B cell (primary cell): Measurements from ENCODE around the gene LHPP. TPM values are rescaled to one million over a fixed set of nuclear protein-coding genes. Genes with fewer than 3 reads are reported as not detected.

Source experiments
- ATAC-seq: fragments of 200-7000 bp; cut with Tn5 transposase; one replicate; pipeline ENCODE4 v1.10.0; 2021; ENCODE audit warnings: low read depth, mild to moderate bottlenecking, moderate number of reproducible peaks, moderate library complexity
- CTCF ChIA-PET: fragments of 350-600 bp; sonication (Branson Sonifier 250); formaldehyde crosslinking; loops from one replicate; lab custom pipeline; 2021; ENCODE audit warnings: antibody characterized with exemption, inconsistent platforms; lab: Charles Lee
- POLR2A ChIA-PET: fragments of 350-600 bp; sonication (Branson Sonifier 250); formaldehyde crosslinking; loops from one replicate; lab custom pipeline; 2021; ENCODE audit warnings: antibody characterized with exemption; lab: Charles Lee
- DNase-seq: peaks from one replicate; pipeline ENCODE4 v3.0.0; 2013
- H2AFZ ChIP-seq: 2 replicates; pipeline ENCODE4 v1.6.1; 2012; ENCODE audit warnings: mild to moderate bottlenecking, low read depth, low read length; ENCODE audit not compliant: insufficient read depth, poor library complexity, severe bottlenecking
- H3K27ac ChIP-seq, 2 donors: 1 replicate in 1 of 2; 2 replicates in 1 of 2; pipeline ENCODE4 v1.5.1; 2012 to 2013; ENCODE audit warnings: low read length in 2 of 2, mild to moderate bottlenecking in 2 of 2, moderate library complexity in 1 of 2
- H3K27me3 ChIP-seq, 4 experiments: fragments of 200-600 bp in 1 of 4; sonication (generic) in 1 of 4; replicated peaks in 1 of 4; 1 replicate in 2 of 4; 2 replicates in 2 of 4; pipeline versions ENCODE4 v1.6.1 to v1.7.0; 2013 to 2016; ENCODE audit warnings: low read length in 3 of 4, mild to moderate bottlenecking in 2 of 4, mixed read lengths in 1 of 4, moderate library complexity in 1 of 4; ENCODE audit not compliant: insufficient read depth in 4 of 4, control insufficient read depth in 3 of 4; ENCODE audit errors: control extremely low read depth in 1 of 4
- H3K36me3 ChIP-seq, 2 experiments: replicated peaks in 1 of 2; 1 replicate in 1 of 2; 2 replicates in 1 of 2; pipeline versions ENCODE4 v1.6.1 to v1.7.1; 2013; ENCODE audit warnings: low read length in 1 of 2; ENCODE audit not compliant: insufficient read depth in 2 of 2, control insufficient read depth in 1 of 2; ENCODE audit errors: control extremely low read depth in 1 of 2, extremely low read depth in 1 of 2
- H3K4me1 ChIP-seq, 2 donors: fragments of 200-600 bp in 1 of 2; sonication (generic) in 1 of 2; 1 replicate in 1 of 2; 2 replicates in 1 of 2; pipeline versions ENCODE4 v1.5.1 to v1.6.1; 2013 to 2017; ENCODE audit warnings: low read length in 2 of 2; ENCODE audit not compliant: control insufficient read depth in 2 of 2, insufficient read depth in 2 of 2
- H3K4me2 ChIP-seq: replicated peaks from 2 replicates; pipeline ENCODE3; 2012; ENCODE audit warnings: mild to moderate bottlenecking, low read depth, low read length; ENCODE audit not compliant: poor library complexity, severe bottlenecking
- H3K4me3 ChIP-seq, 5 experiments: fragments of 200-600 bp in 1 of 5; sonication (generic) in 1 of 5; 1 replicate in 3 of 5; 2 replicates in 2 of 5; pipeline versions ENCODE4 v1.5.1 to v1.7.0; 2011 to 2016; ENCODE audit warnings: low read length in 4 of 5, mild to moderate bottlenecking in 4 of 5, low read depth in 2 of 5, control low read depth in 1 of 5, moderate library complexity in 1 of 5; ENCODE audit not compliant: insufficient read depth in 1 of 5; ENCODE audit errors: control extremely low read depth in 1 of 5, extremely low read depth in 1 of 5
- H3K79me2 ChIP-seq: fragments of 200-600 bp; sonication (generic); one replicate; pipeline ENCODE4 v1.6.0; 2016; ENCODE audit warnings: low read length; ENCODE audit not compliant: control insufficient read depth, insufficient read depth
- H3K9ac ChIP-seq: fragments of 200-600 bp; sonication (generic); 2 replicates; pipeline ENCODE4 v1.6.1; 2017; ENCODE audit warnings: mild to moderate bottlenecking, low read length, moderate library complexity
- H3K9me3 ChIP-seq, 3 donors: one replicate each; pipeline versions ENCODE4 v1.6.1 to v1.7.1; 2013; ENCODE audit warnings: low read length in 2 of 3; ENCODE audit not compliant: control insufficient read depth in 2 of 3, insufficient read depth in 1 of 3; ENCODE audit errors: control extremely low read depth in 1 of 3
- H4K20me1 ChIP-seq: 2 replicates; pipeline ENCODE4 v1.6.0; 2012; ENCODE audit warnings: mild to moderate bottlenecking, low read length; ENCODE audit not compliant: insufficient read depth, control insufficient read depth, poor library complexity, severe bottlenecking
- H3K27ac Mint-ChIP-seq: one replicate; pipeline ENCODE4 v1.8.0; 2021; ENCODE audit warnings: mixed read lengths
- H3K27me3 Mint-ChIP-seq: one replicate; pipeline ENCODE4 v1.8.0; 2021; ENCODE audit warnings: mixed read lengths
- H3K4me1 Mint-ChIP-seq: one replicate; pipeline ENCODE4 v1.8.0; 2021; ENCODE audit warnings: mixed read lengths
- H3K4me3 Mint-ChIP-seq: one replicate; pipeline ENCODE4 v1.8.0; 2021; ENCODE audit warnings: mixed read lengths
- H3K9me3 Mint-ChIP-seq: one replicate; pipeline ENCODE4 v1.8.0; 2022; ENCODE audit warnings: mixed read lengths; ENCODE audit not compliant: insufficient read depth
- EZH2 ChIP-seq: IDR thresholded peaks from 2 replicates; pipeline ENCODE4 v1.6.1; 2012; ENCODE audit warnings: borderline replicate concordance, low read depth, mild to moderate bottlenecking, moderate library complexity, low read length; ENCODE audit not compliant: insufficient read depth, poor library complexity, severe bottlenecking
- WGBS: methylation state at CpG from one replicate; pipeline ENCODE4 v1.1.5; 2013; ENCODE audit warnings: missing lambda C conversion rate; ENCODE audit not compliant: insufficient coverage; 5-methylcytosine and 5-hydroxymethylcytosine counted together
- intact Hi-C: fragments of 100-400 bp; cut with micrococcal nuclease; formaldehyde crosslinking; loops from one replicate; pipeline ENCODE4 v1.10.0; 2022
- polyA plus RNA-seq: library from polyadenylated mRNA; depleted of rRNA; stranded (reverse); fragments of >200 nt; gene quantifications from 2 replicates; pipeline ENCODE4 v1.2.3, GENCODE V29; 2012
- total RNA-seq, 2 donors: library from RNA; stranded (reverse); fragments of 120-200 nt in 1 of 2; gene quantifications; 1 replicate in 1 of 2; 2 replicates in 1 of 2; pipeline versions ENCODE4 v1.2.3 to v1.2.4, GENCODE V29; 2013 to 2022
- TF ChIP-seq, protein P1 (sequence below): fragments of 200-600 bp; IDR thresholded peaks from one replicate; pipeline ENCODE4 v1.8.0; 2022; ENCODE audit warnings: antibody characterized with exemption, mild to moderate bottlenecking

Gene LHPP
- total and polyA plus RNA-seq, 2 donors (not counting 1 experiment from before 2014, with no cell fraction given) = 60.2 to 83.5 TPM

DNA sequence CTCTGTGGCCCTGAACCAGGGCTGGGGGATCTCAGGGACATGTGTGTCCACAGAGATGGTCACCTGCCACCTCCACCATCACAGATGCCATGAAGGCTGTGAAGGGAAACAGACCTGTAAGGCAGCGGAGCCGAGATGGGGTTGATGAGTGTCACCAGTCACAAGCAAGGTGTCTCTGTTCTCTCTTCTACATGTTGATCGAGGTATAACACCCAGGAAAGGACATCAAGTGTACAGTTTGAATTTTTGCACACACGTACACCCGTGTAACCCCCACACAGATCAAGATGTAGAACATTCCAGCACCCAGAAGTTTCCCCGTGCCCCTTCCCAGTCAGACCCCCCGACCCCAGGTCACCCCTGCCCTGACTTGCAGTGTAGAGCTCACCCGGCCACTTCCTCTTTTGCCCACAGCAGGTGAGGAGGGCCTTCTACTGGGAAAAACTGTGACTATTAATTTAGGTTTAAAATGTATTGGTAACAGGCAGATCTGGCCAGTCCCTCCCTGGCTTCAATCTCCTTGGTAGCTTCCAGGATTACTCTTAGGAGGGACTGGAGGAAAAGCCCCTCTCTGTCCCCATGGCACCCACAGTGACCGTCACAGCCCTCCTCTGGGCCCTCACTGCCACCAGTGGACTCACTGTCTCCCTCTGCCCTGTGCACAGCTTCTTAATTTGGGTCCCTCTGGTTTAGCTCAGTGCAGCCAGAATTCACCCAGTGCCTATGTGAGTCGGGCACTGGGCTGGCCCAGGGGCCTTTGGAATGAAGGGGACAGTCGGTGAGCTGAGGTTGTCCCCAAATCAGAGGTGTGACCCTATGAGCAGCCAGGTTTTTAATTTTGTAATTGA is 108.2 kb downstream of the LHPP start:
- Histone ChIP-seq H3K4me2 (peak overlapping the region; percentile 44), H3K27me3 (no peaks in the 10 kb centered on the region), H3K4me1 (peaks cover 45 to 52% of the 10 kb centered on the region in 2 donors), H3K36me3 (no peaks in the 10 kb centered on the region), H3K79me2 (peaks cover 29% of the 10 kb centered on the region), H2AFZ (peak overlapping the region; percentile 19), H3K9me3 (peaks cover 0 to 7% (median 0%) of the 10 kb centered on the region in 3 donors), H3K9ac (no peak overlapping the region), H4K20me1 (no peaks in the 10 kb centered on the region), H3K4me3 (no peak overlapping the region), H3K27ac (peak overlapping the region; percentile 16 to 50)
- peak overlapping the region; percentile 72 for H3K27ac Mint-ChIP-seq
- 60% methylated on average over 5 of the region's 11 CpGs for WGBS
- ChIA-PET POLR2A (interaction anchor here (0.9 to 1.4 kb wide), 2 partner anchors 28 to 149 kb away, joined by 3 read pairs; no protein-coding TSS in a partner anchor), CTCF (interaction anchor here (0.6 to 2.7 kb wide), 14 partner anchors 9 to 171 kb away, joined by 3 to 13 read pairs (median 4); no protein-coding TSS in a partner anchor)
- ATAC-seq = peak; percentile 64
- H3K4me3 Mint-ChIP-seq = peak overlapping the region; percentile 33
- intact Hi-C loops = loop anchor here (5.0 kb wide), 1 partner anchor 38 kb away; no protein-coding TSS in a partner anchor
- DNase-seq = peak; percentile 61
- peaks cover 60% of the 10 kb centered on the region for H3K4me1 Mint-ChIP-seq
- TF ChIP-seq EZH2 = no peak
- TF ChIP-seq, protein P1, sequence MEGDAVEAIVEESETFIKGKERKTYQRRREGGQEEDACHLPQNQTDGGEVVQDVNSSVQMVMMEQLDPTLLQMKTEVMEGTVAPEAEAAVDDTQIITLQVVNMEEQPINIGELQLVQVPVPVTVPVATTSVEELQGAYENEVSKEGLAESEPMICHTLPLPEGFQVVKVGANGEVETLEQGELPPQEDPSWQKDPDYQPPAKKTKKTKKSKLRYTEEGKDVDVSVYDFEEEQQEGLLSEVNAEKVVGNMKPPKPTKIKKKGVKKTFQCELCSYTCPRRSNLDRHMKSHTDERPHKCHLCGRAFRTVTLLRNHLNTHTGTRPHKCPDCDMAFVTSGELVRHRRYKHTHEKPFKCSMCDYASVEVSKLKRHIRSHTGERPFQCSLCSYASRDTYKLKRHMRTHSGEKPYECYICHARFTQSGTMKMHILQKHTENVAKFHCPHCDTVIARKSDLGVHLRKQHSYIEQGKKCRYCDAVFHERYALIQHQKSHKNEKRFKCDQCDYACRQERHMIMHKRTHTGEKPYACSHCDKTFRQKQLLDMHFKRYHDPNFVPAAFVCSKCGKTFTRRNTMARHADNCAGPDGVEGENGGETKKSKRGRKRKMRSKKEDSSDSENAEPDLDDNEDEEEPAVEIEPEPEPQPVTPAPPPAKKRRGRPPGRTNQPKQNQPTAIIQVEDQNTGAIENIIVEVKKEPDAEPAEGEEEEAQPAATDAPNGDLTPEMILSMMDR = no peak
- no peaks in the 10 kb centered on the region for H3K27me3 Mint-ChIP-seq
- no peaks in the 10 kb centered on the region for H3K9me3 Mint-ChIP-seq

DNA sequence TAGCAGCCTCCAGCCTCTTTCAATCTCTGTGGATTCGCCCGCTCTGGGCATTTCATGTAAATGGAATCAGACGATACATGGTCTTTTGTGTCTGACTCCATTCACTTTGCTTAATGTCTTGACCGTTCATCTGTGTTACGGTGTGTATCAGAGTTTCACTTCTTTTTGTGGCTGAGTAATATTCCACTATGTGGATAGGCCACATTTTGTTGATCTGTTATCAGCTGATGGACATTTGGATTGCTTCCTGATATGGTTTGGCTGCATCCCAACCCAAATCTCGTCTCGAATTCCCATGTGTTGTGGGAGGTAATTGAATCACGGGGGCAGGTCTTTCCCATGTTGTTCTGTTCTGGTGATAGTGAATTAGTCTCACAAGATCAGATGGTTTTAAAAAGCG is 109.0 kb downstream of the LHPP start:
- 77% methylated on average over 6 of the region's 9 CpGs for WGBS
- no peaks in the 10 kb centered on the region for H3K27me3 ChIP-seq
- CTCF ChIA-PET = interaction anchor here (0.8 to 2.0 kb wide), 7 partner anchors 10 to 62 kb away, joined by 3 to 12 read pairs (median 4); no protein-coding TSS in a partner anchor

More for the DNA sequence above, 109.0 kb downstream of the LHPP start:
- Histone ChIP-seq H3K9me3 (peaks cover 0 to 7% (median 0%) of the 10 kb centered on the region in 3 donors), H3K4me3 (no peak overlapping the region), H3K79me2 (peaks cover 29% of the 10 kb centered on the region), H3K4me1 (peaks cover 39 to 45% of the 10 kb centered on the region in 2 donors), H4K20me1 (no peaks in the 10 kb centered on the region), H3K9ac (no peak overlapping the region), H3K4me2 (peak overlapping the region; percentile 44), H3K36me3 (no peaks in the 10 kb centered on the region), H3K27ac (no peak overlapping the region), H2AFZ (no peak overlapping the region)
- ATAC-seq (no peak), DNase-seq (no peak)
- POLR2A ChIA-PET = interaction anchor here (0.5 kb wide), 1 partner anchor 617 kb away, joined by 3 read pairs; no protein-coding TSS in a partner anchor
- Mint-ChIP-seq H3K27me3 (no peaks in the 10 kb centered on the region), H3K9me3 (no peaks in the 10 kb centered on the region), H3K27ac (peak overlapping the region; percentile 39), H3K4me1 (peaks cover 52% of the 10 kb centered on the region), H3K4me3 (peak overlapping the region; percentile 13)
- intact Hi-C loops = no loop called here
- TF ChIP-seq EZH2 = no peak
- TF ChIP-seq, protein P1 = no peak
